Measurements from ENCODE around the gene MPPED1. TPM values are rescaled to one million over a fixed set of nuclear protein-coding genes. Genes with fewer than 3 reads are reported as not detected.

Gene MPPED1
- total and polyA plus RNA-seq, 3 experiments from 2014 or later, result not detected

DNA sequence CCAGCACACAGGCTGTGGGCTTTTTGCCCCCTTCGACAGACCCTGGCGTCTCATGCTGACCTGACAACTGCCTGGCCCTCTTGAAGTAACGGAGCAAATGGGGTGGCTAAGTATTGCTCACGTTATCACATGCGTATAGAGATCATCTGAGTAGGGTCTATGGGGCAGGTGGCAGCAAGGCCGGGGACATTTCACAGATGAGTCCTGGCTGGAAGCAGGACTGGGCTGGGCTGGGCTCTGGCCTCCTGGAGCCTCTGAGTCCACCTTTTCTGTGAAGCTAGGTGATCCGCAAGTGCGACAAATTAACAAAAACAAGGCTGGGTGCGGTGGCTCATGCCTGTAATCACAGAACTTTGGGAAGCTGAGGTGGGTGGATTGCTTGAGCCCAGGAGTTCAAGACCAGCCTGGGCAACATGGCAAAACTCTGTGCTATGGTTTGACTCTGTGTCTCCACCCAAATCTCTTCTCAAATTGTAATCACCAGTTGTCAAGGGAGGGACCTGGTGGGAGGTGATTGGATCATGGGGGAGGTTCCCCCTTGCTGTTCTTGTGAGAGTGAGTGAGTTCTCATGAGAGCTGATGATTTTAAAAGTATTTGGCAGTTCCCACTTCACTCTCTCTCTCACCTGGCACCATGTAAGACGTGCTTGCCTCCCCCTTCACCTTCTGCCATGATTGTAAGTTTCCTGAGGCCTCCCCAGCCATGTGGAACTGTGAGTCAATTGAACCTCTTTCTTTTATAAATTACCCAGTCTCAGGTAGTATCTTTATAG is 122.0 kb downstream of the MPPED1 start:
- no peaks in the 10 kb centered on the region for H3K4me1 ChIP-seq (ENCODE audit: insufficient read depth, low read length)
- no peaks in the 10 kb centered on the region for H3K27me3 ChIP-seq (ENCODE audit: insufficient read depth, low read length, poor library complexity, severe bottlenecking)
- DNase-seq, result no peak
- H3K27ac Mint-ChIP-seq, result no peak overlapping the region
- H3K9me3 ChIP-seq (ENCODE audit: low read length), result no peaks in the 10 kb centered on the region
- peaks cover 0 to 2% (median 0%) of the 10 kb centered on the region in 5 donors for H3K9me3 Mint-ChIP-seq
- no peak overlapping the region for H3K27ac ChIP-seq (ENCODE audit: low read depth, low read length)
- no peak overlapping the region for H3K4me3 Mint-ChIP-seq
- H3K4me1 Mint-ChIP-seq, result no peaks in the 10 kb centered on the region
- H3K36me3 Mint-ChIP-seq, result peaks cover 0 to 3% (median 0%) of the 10 kb centered on the region in 3 donors
- no peaks in the 10 kb centered on the region for H3K36me3 ChIP-seq (ENCODE audit: insufficient read depth, low read length)
- H3K4me3 ChIP-seq (ENCODE audit: low read length), result no peak overlapping the region
- ChIA-PET POLR2A (no interaction called here), CTCF (no interaction called here)
- peaks cover 15 to 37% of the 10 kb centered on the region in 2 donors for H3K27me3 Mint-ChIP-seq

GRCh38 chr22:43534916-43535315 is 123.1 kb downstream of the MPPED1 start:
- POLR2A ChIA-PET, result no interaction called here
- Mint-ChIP-seq H3K27ac (no peak overlapping the region), H3K4me1 (no peaks in the 10 kb centered on the region), H3K27me3 (peaks cover 16 to 39% of the 10 kb centered on the region in 2 donors), H3K36me3 (peaks cover 0 to 3% (median 0%) of the 10 kb centered on the region in 3 donors), H3K9me3 (peaks cover 0 to 2% (median 0%) of the 10 kb centered on the region in 5 donors), H3K4me3 (no peak overlapping the region)
- CTCF ChIA-PET, result no interaction called here
- Histone ChIP-seq H3K9me3 (ENCODE audit: low read length) (no peaks in the 10 kb centered on the region), H3K27me3 (ENCODE audit: insufficient read depth, low read length, poor library complexity, severe bottlenecking) (no peaks in the 10 kb centered on the region), H3K27ac (ENCODE audit: low read depth, low read length) (no peak overlapping the region), H3K4me3 (ENCODE audit: low read length) (no peak overlapping the region), H3K4me1 (ENCODE audit: insufficient read depth, low read length) (no peaks in the 10 kb centered on the region), H3K36me3 (ENCODE audit: insufficient read depth, low read length) (no peaks in the 10 kb centered on the region)
- no peak for DNase-seq

GRCh38 chr22:43535336-43535735 is 123.5 kb downstream of the MPPED1 start:
- no peak overlapping the region for H3K4me3 Mint-ChIP-seq
- DNase-seq, result no peak
- POLR2A ChIA-PET, result no interaction called here

GRCh38 chr22:43535741-43536140 is 123.9 kb downstream of the MPPED1 start:
- Histone ChIP-seq H3K4me1 (ENCODE audit: insufficient read depth, low read length) (no peaks in the 10 kb centered on the region), H3K9me3 (ENCODE audit: low read length) (no peaks in the 10 kb centered on the region), H3K36me3 (ENCODE audit: insufficient read depth, low read length) (no peaks in the 10 kb centered on the region), H3K4me3 (ENCODE audit: low read length) (no peak overlapping the region), H3K27me3 (ENCODE audit: insufficient read depth, low read length, poor library complexity, severe bottlenecking) (no peaks in the 10 kb centered on the region), H3K27ac (ENCODE audit: low read depth, low read length) (no peak overlapping the region)
- Mint-ChIP-seq H3K4me3 (no peak overlapping the region), H3K27me3 (peaks cover 16 to 44% of the 10 kb centered on the region in 2 donors), H3K9me3 (peaks cover 0 to 2% (median 0%) of the 10 kb centered on the region in 5 donors), H3K27ac (no peak overlapping the region), H3K4me1 (no peaks in the 10 kb centered on the region), H3K36me3 (peaks cover 0 to 3% (median 0%) of the 10 kb centered on the region in 3 donors)
- CTCF ChIA-PET, result no interaction called here
- POLR2A ChIA-PET, result no interaction called here
- no peak for DNase-seq

More at GRCh38 chr22:43535336-43535735, 123.5 kb downstream of the MPPED1 start:
- peaks cover 0 to 3% (median 0%) of the 10 kb centered on the region in 3 donors for H3K36me3 Mint-ChIP-seq
- Histone ChIP-seq H3K9me3 (ENCODE audit: low read length) (no peaks in the 10 kb centered on the region), H3K36me3 (ENCODE audit: insufficient read depth, low read length) (no peaks in the 10 kb centered on the region), H3K27ac (ENCODE audit: low read depth, low read length) (no peak overlapping the region), H3K4me3 (ENCODE audit: low read length) (no peak overlapping the region), H3K4me1 (ENCODE audit: insufficient read depth, low read length) (no peaks in the 10 kb centered on the region), H3K27me3 (ENCODE audit: insufficient read depth, low read length, poor library complexity, severe bottlenecking) (no peaks in the 10 kb centered on the region)
- peaks cover 16 to 40% of the 10 kb centered on the region in 2 donors for H3K27me3 Mint-ChIP-seq
- CTCF ChIA-PET, result no interaction called here
- peaks cover 0 to 2% (median 0%) of the 10 kb centered on the region in 5 donors for H3K9me3 Mint-ChIP-seq
- no peaks in the 10 kb centered on the region for H3K4me1 Mint-ChIP-seq
- no peak overlapping the region for H3K27ac Mint-ChIP-seq

GRCh38 chr22:43537019-43537585 is 125.3 kb downstream of the MPPED1 start:
- Histone ChIP-seq H3K4me3 (ENCODE audit: low read length) (no peak overlapping the region), H3K27me3 (ENCODE audit: insufficient read depth, low read length, poor library complexity, severe bottlenecking) (no peaks in the 10 kb centered on the region), H3K36me3 (ENCODE audit: insufficient read depth, low read length) (no peaks in the 10 kb centered on the region), H3K4me1 (ENCODE audit: insufficient read depth, low read length) (no peaks in the 10 kb centered on the region), H3K9me3 (ENCODE audit: low read length) (no peaks in the 10 kb centered on the region), H3K27ac (ENCODE audit: low read depth, low read length) (no peak overlapping the region)
- Mint-ChIP-seq H3K27me3 (peaks cover 16 to 53% of the 10 kb centered on the region in 2 donors), H3K4me3 (no peak overlapping the region), H3K4me1 (no peaks in the 10 kb centered on the region), H3K9me3 (peaks cover 0 to 2% (median 0%) of the 10 kb centered on the region in 5 donors), H3K27ac (no peak overlapping the region), H3K36me3 (peaks cover 0 to 3% (median 0%) of the 10 kb centered on the region in 3 donors)
- no peak for DNase-seq
- CTCF ChIA-PET, result no interaction called here
- POLR2A ChIA-PET, result no interaction called here

DNA sequence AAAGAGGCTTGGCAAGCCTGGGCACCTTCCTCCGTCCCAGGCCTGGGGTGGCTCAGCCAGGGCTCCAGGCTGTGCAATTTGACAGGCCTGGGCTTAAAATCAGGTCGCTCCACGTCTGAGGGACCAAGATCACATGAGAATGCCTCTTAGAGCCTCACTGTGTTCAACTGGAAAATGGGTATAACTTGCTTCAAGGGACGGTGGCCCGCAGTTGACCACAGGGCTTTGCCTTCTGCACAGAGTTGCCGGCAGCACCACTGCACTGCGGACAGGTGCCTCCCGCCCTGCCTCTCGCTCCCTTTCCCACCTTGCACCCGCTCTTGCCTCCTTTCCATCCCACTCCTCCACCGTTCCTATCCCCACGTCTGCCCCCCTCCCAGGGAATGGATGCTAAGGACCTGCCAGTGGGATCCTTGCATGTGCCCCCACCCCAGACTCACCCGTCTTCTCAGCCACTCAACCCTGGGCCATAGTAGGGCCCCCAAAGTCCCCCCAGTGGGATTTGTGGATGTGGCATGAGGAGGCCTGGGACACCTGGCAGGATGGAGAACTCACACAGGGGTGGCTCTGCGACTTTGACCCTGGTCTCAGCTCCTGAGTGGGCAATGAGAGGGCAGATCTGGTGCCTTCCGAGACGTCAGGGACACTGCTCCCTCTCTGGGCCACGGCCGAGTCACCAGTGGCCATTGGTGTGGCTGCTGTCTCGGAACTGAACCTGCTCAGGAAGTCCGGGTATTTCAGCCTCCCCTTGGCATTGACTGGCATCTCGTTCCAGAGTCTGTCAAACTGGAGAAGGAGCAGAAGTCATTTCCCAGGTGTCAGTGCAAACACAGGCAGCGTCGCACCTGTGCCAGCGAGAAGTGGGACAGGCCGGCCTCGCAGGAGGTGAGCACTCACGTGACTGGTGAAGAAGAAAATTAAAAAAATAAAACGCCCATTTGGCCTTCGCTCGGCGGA is 128.0 kb downstream of the MPPED1 start:
- no peak overlapping the region for H3K27ac ChIP-seq (ENCODE audit: low read depth, low read length)
- H3K4me1 Mint-ChIP-seq, result no peaks in the 10 kb centered on the region
- no peaks in the 10 kb centered on the region for H3K36me3 ChIP-seq (ENCODE audit: insufficient read depth, low read length)
- ChIA-PET CTCF (no interaction called here), POLR2A (no interaction called here)
- H3K4me1 ChIP-seq (ENCODE audit: insufficient read depth, low read length), result no peaks in the 10 kb centered on the region
- H3K27me3 Mint-ChIP-seq, result peaks cover 20 to 60% of the 10 kb centered on the region in 2 donors
- no peak overlapping the region for H3K4me3 ChIP-seq (ENCODE audit: low read length)
- no peak for DNase-seq
- H3K9me3 Mint-ChIP-seq, result peaks cover 0 to 2% (median 0%) of the 10 kb centered on the region in 5 donors
- no peak overlapping the region for H3K27ac Mint-ChIP-seq
- H3K27me3 ChIP-seq (ENCODE audit: insufficient read depth, low read length, poor library complexity, severe bottlenecking), result peaks cover 4% of the 10 kb centered on the region
- H3K9me3 ChIP-seq (ENCODE audit: low read length), result no peaks in the 10 kb centered on the region
- H3K36me3 Mint-ChIP-seq, result peaks cover 0 to 3% (median 0%) of the 10 kb centered on the region in 3 donors
- H3K4me3 Mint-ChIP-seq, result no peak overlapping the region

DNA sequence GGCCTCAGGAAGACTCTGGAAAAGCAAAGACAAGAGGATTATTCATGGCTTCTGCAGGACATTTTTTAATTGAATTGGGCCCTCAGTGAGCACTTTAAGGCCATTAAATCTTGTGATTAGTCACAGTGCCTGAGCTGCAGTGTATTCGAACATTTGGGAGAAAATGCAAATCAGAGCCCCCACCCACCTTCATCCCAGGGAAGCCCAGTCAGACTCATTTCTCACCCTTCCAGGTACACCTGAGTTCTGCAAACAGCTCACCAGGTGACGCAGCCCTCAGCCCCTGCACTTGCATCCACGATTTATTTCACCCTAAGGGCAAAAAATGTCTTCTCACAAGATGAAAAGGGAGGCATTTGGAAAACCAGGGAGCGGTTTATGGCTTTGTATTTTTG is 128.7 kb downstream of the MPPED1 start:
- DNase-seq, result no peak
- H3K27ac Mint-ChIP-seq, result no peak overlapping the region
- H3K27me3 Mint-ChIP-seq, result peaks cover 19 to 54% of the 10 kb centered on the region in 2 donors
- H3K4me1 ChIP-seq (ENCODE audit: insufficient read depth, low read length), result no peaks in the 10 kb centered on the region
- no peaks in the 10 kb centered on the region for H3K9me3 ChIP-seq (ENCODE audit: low read length)
- ChIA-PET CTCF (no interaction called here), POLR2A (no interaction called here)
- H3K9me3 Mint-ChIP-seq, result peaks cover 0 to 2% (median 0%) of the 10 kb centered on the region in 5 donors
- peaks cover 4% of the 10 kb centered on the region for H3K27me3 ChIP-seq (ENCODE audit: insufficient read depth, low read length, poor library complexity, severe bottlenecking)
- no peak overlapping the region for H3K4me3 Mint-ChIP-seq
- H3K36me3 ChIP-seq (ENCODE audit: insufficient read depth, low read length), result no peaks in the 10 kb centered on the region
- H3K4me1 Mint-ChIP-seq, result no peaks in the 10 kb centered on the region
- no peak overlapping the region for H3K27ac ChIP-seq (ENCODE audit: low read depth, low read length)
- H3K36me3 Mint-ChIP-seq, result peaks cover 0 to 3% (median 0%) of the 10 kb centered on the region in 3 donors
- H3K4me3 ChIP-seq (ENCODE audit: low read length), result no peak overlapping the region

- H3K4me3 Mint-ChIP-seq, result no peak overlapping the region
- DNase-seq, result no peak
- H3K36me3 Mint-ChIP-seq, result peaks cover 0 to 3% (median 0%) of the 10 kb centered on the region in 3 donors
- no peak overlapping the region for H3K27ac Mint-ChIP-seq
- H3K9me3 Mint-ChIP-seq, result peaks cover 0 to 2% (median 0%) of the 10 kb centered on the region in 5 donors
- ChIA-PET POLR2A (no interaction called here), CTCF (no interaction called here)
- Histone ChIP-seq H3K27me3 (ENCODE audit: insufficient read depth, low read length, poor library complexity, severe bottlenecking) (peaks cover 4% of the 10 kb centered on the region), H3K36me3 (ENCODE audit: insufficient read depth, low read length) (no peaks in the 10 kb centered on the region), H3K4me1 (ENCODE audit: insufficient read depth, low read length) (no peaks in the 10 kb centered on the region), H3K27ac (ENCODE audit: low read depth, low read length) (no peak overlapping the region), H3K4me3 (ENCODE audit: low read length) (no peak overlapping the region), H3K9me3 (ENCODE audit: low read length) (no peaks in the 10 kb centered on the region)
- H3K27me3 Mint-ChIP-seq, result peaks cover 19 to 49% of the 10 kb centered on the region in 2 donors
- H3K4me1 Mint-ChIP-seq, result no peaks in the 10 kb centered on the region
Observed at GRCh38 chr22:43541022-43541421, 129.2 kb downstream of the MPPED1 start.
